ENCODE data around the gene PIP5K1C.
"Not testable (repeated sequence)": the region's sequence is repeated elsewhere in the genome, so short reads cannot be mapped to it uniquely, and the experiment has no call there.

The PIP5K1C gene

GRCh38 chr19:3584036-3584802 lies 116.0 kb downstream of the PIP5K1C start:
- DNase-seq, result not testable (repeated sequence)

GRCh38 chr19:3581792-3582191 lies 118.5 kb downstream of the PIP5K1C start:
- DNase-seq, result not testable (repeated sequence)
